GM20000 (cell line): ENCODE data around the gene ARHGAP26.

Source experiments
- DNase-seq: peaks from one replicate; pipeline ENCODE4 v3.0.0; 2012; ENCODE audit warnings: low spot score
- TF ChIP-seq, protein P1 (sequence below): IDR thresholded peaks from 2 replicates; pipeline ENCODE4 v1.5.1; 2012; ENCODE audit warnings: mild to moderate bottlenecking, control low read depth; ENCODE audit errors: extremely low read depth, missing control alignments

ARHGAP26 gene

DNA sequence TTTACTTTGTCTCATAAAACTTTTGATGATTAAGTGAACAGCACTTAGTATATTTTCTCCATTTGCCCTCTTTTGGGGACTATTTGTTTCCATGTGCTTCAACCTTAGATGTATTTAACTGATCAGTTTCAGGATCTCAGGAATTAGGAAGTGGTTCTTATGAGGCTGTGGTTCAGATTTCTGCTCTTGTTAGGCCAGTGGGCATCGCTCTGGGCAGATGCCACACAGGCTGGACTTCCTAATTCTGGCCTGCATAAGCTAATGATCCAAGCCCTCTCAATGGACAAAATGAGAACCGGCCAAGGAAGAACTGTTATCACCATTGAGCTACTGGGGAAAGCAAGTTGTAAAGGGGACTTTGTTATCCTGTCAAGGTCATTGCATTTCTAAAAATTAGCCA is 6.9 kb downstream of the ARHGAP26 start:
- DNase-seq = no peak
- TF ChIP-seq, protein P1, sequence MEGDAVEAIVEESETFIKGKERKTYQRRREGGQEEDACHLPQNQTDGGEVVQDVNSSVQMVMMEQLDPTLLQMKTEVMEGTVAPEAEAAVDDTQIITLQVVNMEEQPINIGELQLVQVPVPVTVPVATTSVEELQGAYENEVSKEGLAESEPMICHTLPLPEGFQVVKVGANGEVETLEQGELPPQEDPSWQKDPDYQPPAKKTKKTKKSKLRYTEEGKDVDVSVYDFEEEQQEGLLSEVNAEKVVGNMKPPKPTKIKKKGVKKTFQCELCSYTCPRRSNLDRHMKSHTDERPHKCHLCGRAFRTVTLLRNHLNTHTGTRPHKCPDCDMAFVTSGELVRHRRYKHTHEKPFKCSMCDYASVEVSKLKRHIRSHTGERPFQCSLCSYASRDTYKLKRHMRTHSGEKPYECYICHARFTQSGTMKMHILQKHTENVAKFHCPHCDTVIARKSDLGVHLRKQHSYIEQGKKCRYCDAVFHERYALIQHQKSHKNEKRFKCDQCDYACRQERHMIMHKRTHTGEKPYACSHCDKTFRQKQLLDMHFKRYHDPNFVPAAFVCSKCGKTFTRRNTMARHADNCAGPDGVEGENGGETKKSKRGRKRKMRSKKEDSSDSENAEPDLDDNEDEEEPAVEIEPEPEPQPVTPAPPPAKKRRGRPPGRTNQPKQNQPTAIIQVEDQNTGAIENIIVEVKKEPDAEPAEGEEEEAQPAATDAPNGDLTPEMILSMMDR = no peak

DNA sequence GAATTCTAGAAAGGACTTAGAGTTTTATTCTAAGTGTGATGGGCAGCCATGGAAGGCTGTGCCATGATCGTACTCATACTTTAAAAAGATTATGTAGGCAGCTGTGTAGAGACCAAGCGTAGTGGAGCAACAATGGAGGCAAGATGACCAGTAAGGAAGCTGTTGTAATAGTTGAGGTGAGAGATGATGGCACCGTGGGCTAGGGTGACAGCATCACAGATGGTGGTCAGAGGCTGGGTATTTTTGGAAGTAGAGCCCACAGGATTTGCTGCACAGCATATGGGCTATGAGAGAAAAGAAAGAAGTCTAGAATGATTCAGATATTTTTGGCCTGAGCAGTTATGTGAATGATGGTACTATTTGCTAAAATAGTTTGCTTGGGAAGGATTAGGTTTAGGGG is 7.7 kb downstream of the ARHGAP26 start:
- TF ChIP-seq, protein P1 = no peak
- no peak for DNase-seq

DNA sequence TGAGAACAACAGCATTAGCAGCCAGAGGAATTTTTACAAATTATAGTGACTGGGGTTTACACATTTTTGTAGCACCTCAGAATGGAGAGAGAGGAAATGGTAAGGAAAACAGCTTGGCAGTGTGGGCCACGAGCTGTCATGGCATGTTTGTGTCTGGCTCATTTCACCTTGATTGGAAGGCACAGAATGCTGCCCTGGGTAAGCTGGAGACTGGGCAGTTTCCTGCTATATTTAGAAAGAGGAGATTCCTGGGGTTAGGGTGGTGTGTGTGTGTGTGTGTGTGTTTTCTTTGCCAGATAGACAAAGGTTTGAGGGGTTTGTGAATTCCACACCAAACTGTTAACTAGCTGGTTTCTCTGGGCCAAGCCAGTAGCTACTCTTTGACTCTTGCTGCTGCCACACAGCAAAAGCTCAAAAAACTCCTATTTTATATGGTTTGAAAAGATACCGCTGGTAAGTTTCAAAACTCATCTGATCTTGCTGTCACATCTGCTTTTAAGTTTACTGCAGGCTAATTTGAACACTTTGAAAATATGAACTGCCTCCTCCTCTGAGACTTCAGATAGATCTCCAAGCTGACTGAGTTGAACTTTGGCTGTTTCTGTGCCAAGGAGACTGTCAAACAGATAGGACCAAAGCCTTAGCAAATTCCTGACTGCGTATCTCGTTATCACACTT is 9.1 kb downstream of the ARHGAP26 start:
- TF ChIP-seq, protein P1 = no peak
- no peak for DNase-seq

DNA sequence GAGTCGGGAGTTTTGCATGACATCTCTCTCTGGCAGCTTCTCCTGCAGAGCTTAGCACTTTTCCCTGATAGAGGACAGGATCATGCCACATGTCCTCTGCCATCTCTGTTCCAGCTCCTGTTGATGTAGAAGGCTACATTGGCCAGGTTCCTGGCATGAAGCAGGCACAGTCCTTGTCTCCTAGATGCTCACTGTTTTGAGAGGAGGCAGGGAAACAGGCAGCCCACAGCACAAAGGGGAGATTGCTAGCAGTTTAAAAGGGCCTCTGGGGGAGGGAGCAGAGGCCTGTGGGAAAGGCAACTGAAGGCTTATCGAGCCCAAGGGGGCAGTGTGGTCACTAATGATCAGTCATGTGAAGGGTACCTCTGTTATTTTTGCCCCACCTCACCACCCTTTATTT is 10.7 kb downstream of the ARHGAP26 start:
- DNase-seq = no peak
- TF ChIP-seq, protein P1 = no peak

DNA sequence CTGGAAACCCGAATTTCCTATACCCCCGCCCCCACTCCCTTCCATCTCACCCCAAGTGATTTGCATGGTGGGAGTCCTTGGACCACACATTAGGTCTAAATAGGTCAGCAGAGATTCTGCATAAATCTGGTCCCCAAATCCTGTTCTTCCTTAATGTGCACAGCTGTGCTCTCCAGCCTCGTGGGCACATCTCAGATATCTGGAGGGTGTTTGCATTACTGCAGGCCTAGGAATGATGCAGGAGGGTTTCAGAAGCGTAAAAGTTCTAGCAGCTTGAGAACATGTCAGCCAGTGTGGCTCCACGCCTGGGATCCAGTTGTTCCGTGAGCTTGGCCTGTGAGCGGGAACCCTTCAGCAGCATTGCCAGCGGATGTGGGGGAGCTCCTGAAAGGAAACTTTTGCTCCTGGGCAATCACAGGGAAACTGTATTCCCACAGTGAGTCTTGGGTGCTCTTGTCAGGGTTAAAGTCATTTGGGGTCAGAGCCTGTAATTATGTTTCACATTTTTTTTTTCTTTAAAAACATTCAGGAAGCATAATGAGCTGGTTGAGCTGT is 12.9 kb downstream of the ARHGAP26 start:
- DNase-seq = no peak
- TF ChIP-seq, protein P1 = no peak

DNA sequence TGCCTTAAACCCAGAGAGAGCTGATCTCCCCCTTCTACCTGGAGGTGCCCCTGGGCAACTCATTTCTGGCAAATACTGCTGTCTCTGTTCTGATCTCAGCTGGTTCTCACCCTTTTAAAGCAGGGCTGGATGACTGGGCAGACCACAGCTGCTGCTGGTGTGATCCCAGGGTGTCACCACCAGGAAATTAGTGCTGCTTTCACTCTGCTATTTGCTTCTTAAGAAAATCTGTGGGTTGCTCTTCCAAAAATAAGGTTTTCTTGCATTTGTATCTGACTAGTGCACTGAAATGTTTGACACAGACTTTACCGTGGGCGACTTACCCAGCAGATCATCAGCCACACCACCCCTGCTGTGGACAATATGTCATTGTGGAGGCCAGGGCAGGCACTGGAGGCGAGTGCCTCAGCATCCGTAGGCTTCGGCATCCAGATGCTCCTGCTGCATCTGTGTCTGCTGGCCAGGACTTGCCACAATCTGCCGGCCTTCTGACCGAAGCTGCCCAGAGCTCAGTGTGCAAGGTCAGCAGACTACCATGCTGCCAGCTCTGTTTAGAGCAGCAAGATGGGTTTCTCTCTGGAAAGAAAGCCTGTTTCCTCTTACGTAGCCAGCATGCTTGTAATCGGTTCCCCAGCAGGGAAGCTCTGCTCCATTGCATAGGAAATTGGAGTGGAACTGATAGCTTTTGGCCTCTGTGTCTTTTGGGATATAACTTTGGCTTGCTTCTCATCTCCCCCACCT is 13.6 kb downstream of the ARHGAP26 start:
- TF ChIP-seq, protein P1 = no peak
- DNase-seq = no peak

DNA sequence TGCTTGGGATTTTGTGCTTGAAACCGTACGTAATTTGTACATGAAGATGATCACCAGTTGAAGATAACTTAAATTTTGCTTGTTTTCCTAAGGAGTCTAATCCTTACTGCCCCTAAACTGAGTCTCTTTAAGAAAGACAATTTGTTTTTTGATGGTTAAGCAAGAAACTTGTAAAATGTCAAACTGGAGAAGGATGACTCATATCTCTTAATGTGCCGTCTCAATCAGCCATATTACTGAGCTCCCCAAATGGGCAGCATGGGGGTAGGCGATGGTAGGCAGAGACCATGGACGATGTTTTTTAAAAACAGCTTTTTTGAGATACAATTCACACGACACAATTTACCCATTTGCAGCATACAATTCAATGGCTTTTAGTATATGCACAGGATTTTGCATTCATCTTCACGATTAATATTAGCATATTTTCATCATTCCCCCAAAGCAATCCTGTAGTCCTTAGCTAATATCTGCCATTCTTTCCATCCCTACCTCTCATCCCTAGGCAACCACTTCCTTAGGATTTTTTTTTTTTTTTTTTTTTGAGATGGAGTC is 14.3 kb downstream of the ARHGAP26 start:
- DNase-seq = no peak
- TF ChIP-seq, protein P1 = no peak
